Hepatocyte (in vitro differentiated cells): ENCODE results near the gene CBFA2T3.

ENCODE experiments used
- EZH2 ChIP-seq: fragments of 200-600 bp; sonication (generic); IDR thresholded peaks from 2 replicates; pipeline ENCODE4 v1.6.1; 2016; ENCODE audit warnings: antibody characterized with exemption, mild to moderate bottlenecking, borderline replicate concordance
- TF ChIP-seq, protein P1 (sequence below): fragments of 200-600 bp; sonication (generic); IDR thresholded peaks from 2 replicates; pipeline ENCODE4 v1.5.1; 2016; ENCODE audit warnings: antibody characterized with exemption, mild to moderate bottlenecking; ENCODE audit not compliant: poor library complexity

GRCh38 chr16:88870608-88871348 is 106.2 kb downstream of the CBFA2T3 start:
- no peak for TF ChIP-seq EZH2
- TF ChIP-seq, protein P1, sequence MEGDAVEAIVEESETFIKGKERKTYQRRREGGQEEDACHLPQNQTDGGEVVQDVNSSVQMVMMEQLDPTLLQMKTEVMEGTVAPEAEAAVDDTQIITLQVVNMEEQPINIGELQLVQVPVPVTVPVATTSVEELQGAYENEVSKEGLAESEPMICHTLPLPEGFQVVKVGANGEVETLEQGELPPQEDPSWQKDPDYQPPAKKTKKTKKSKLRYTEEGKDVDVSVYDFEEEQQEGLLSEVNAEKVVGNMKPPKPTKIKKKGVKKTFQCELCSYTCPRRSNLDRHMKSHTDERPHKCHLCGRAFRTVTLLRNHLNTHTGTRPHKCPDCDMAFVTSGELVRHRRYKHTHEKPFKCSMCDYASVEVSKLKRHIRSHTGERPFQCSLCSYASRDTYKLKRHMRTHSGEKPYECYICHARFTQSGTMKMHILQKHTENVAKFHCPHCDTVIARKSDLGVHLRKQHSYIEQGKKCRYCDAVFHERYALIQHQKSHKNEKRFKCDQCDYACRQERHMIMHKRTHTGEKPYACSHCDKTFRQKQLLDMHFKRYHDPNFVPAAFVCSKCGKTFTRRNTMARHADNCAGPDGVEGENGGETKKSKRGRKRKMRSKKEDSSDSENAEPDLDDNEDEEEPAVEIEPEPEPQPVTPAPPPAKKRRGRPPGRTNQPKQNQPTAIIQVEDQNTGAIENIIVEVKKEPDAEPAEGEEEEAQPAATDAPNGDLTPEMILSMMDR = no peak
